LNCAP (cell line): ENCODE data around the gene HEXIM2.

ENCODE experiments used
- TF ChIP-seq, protein P1 (sequence below): fragments of 450-650 bp; IDR thresholded peaks from 2 replicates; pipeline ENCODE4 v1.5.1; 2017; ENCODE audit warnings: mild to moderate bottlenecking

Gene HEXIM2, protein sequence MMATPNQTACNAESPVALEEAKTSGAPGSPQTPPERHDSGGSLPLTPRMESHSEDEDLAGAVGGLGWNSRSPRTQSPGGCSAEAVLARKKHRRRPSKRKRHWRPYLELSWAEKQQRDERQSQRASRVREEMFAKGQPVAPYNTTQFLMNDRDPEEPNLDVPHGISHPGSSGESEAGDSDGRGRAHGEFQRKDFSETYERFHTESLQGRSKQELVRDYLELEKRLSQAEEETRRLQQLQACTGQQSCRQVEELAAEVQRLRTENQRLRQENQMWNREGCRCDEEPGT

DNA sequence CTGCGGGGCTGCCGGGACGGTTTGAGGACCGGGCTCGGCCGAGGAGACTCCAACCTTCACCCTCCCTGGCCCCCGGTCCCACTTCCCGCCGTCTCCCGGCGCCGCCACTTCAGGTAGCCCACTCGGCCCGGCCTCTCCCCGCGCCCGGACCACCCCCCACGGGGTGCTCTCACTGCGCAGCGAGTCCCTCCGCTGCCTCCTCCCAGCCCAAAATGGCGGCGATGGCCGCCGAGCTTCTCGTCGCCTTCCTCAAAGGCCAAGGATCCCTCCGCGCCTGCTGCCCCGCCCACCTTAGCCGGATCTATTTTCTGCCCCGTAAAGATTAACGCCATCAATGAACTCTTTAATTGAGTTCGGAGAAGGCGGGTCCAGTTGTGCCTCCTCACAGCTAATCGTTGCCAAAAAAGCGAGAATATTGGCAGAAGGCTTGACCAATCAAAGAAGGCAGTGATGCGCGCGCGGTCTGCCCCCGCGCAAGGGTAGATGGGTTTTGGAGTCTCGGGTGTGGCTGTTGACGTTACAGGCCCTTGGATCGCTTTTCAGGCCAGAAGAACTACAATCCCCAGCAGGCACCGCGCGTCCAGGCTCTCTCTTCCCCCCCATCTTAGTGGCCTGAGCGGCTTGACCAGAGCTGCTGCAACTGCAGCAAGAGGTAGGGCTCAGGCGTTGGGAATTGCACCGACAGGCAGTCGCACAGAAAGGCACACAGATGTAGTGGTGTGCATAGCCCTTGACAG lies at the start of gene HEXIM2:
HEXIM2 (plus strand) TSS at position 588 of the 737 bp plus-strand sequence. CDS start 919 bp downstream, outside the sequence.
- TF ChIP-seq, protein P1, sequence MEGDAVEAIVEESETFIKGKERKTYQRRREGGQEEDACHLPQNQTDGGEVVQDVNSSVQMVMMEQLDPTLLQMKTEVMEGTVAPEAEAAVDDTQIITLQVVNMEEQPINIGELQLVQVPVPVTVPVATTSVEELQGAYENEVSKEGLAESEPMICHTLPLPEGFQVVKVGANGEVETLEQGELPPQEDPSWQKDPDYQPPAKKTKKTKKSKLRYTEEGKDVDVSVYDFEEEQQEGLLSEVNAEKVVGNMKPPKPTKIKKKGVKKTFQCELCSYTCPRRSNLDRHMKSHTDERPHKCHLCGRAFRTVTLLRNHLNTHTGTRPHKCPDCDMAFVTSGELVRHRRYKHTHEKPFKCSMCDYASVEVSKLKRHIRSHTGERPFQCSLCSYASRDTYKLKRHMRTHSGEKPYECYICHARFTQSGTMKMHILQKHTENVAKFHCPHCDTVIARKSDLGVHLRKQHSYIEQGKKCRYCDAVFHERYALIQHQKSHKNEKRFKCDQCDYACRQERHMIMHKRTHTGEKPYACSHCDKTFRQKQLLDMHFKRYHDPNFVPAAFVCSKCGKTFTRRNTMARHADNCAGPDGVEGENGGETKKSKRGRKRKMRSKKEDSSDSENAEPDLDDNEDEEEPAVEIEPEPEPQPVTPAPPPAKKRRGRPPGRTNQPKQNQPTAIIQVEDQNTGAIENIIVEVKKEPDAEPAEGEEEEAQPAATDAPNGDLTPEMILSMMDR: no peak

DNA sequence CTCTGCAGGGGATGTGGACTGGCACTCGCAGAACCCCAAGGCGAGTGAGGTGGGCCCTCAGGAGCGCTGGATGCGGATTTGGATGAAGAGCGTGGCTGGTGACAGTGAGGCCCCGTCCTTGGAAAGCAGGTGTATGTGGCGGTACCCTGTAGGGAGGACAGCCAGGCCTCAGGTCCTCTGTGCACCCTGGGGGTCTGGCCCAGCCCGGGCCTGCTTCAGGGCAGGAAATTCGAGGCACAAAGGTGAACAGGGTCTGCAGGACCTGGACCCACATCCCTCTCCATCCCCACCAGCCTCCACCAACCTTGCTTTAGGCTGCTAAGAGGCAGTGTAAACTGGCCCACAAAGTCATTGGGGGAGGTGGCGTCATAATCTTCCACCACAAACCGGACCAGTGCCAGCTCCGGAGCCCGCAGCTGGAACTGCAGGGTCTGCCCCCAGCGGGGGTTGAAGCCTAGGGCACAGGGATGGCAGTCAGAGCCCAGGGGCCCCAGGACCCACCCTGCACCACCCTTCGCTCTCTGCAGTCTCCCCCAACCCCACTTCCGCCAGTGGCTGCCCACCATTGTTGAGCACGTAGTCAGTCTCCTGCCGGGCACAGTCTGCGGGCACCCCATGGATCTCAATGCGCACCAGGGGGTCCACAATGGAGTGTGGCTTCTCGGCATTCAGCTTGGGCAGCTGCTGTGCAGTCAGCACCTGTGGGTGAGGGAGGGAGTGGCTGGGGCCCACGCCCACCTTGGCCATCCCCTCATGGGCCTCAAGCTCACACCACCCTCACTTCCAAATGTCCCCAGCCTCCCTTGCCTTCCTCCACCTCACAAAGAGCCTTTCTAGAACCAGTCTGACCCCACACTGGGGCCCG lies 48.9 kb upstream of the HEXIM2 start:
- TF ChIP-seq, protein P1: no peak

DNA sequence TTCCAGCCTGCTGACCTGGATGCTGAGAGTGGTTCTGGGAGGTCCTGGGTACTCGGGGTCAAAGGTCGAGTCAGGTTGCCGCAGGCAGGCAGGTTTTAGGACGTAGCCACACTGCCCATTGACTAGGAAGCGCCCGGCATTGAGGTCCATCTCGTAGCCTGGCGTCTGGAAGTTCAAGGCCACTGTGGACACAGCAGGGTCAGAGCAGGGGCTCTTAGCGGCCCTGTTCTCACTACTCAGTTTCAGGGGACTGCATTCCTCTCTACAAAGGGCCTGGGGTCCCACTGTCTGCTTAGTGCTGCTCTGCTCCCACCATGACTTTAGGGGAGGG lies 48.3 kb upstream of the HEXIM2 start:
- TF ChIP-seq, protein P1: no peak

DNA sequence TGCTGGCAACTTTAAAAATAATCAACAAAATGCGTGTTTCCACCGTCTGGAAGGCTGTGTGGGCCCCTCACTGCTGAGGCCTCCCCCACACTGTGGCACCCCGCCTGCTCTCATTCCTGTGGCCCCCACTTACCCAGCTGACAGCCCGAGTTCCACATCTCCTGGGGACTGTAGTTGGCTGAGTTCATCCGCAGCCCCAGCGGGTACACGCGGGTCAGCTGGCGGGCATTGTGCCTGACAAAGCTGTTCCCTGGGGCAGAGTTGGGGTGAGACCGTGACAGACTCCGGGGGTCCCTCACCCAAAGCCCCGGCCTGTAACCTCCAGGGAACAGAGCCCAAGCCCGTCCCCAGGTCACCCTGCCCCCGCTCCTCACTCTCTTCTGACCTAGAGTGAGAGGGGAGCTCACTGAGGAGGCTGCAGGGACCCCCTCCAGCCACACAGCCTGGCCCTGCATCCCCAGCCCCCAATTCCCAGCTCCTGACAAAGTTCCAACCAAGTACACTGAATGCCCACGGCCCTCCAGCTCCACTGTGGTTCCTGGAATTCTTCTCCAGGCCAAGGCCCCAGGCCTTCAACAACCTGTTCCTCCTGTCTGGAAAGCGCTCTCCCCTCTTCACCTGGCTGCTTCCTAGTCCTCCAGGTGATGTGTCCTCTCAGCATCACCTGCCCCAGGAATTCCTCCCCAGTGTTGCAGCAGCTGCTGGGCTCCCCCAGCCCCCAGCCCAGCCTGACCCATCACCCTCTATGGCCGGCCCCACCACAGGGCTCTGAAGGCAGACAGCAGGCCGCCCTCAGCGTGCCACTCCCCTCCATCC lies 47.4 kb upstream of the HEXIM2 start:
- TF ChIP-seq, protein P1: no peak

DNA sequence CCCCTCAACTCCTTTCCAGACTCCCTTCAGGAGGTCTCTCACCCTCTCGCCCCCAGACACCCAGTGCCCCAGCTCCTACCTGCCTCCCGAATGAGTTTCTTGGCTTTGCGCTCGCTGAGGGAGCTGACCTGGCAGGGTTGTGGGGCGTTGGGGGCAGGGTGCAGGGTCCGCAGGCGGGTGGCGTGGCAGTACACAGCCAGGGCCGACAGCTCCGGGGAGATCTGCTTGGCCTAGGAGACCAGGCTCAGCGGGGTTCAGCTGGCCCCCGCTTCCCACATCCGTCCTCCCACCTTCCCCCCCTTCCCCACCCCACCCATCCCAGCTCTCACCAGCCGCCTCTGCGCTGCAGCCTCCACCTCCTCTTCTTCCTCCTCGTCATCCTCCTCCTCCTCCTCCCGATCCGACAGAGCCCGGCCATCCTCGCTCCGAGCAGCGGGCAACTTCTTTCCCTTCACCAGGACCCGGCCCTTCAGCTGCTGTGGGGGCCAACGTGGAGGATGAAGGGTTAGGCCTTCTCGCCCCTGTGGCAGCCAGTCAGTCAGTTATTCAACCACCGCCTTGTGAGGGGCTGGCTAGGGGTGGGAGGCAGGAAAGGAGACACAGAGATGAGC lies 46.6 kb upstream of the HEXIM2 start:
- TF ChIP-seq, protein P1: no peak

DNA sequence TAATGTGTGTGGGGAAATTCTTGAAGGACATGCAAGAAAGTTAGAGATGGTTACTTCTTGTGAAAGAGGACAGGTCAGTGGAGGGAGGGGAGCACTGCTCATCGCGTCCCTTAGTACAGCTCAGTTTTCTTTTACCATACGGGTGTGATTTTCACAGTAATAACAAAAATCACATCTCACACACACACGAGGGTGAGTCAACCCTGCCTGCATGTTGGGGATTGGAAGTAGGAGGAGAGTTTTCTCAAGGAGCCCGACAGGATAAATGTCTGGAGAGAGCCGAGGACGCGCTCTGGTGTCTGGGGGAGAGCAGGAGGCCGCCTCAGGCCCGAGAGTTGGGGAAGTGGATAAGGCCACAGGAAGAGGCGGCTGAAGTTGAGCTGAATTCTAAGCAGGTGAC lies 45.8 kb upstream of the HEXIM2 start:
- TF ChIP-seq, protein P1: no peak
